SIG-M5 (cell line): ENCODE results near the gene HIPK2.

Experiments
- DNase-seq: peaks from one replicate; lab custom pipeline; 2025; lab: John Stamatoyannopoulos, UW

Gene HIPK2

DNA sequence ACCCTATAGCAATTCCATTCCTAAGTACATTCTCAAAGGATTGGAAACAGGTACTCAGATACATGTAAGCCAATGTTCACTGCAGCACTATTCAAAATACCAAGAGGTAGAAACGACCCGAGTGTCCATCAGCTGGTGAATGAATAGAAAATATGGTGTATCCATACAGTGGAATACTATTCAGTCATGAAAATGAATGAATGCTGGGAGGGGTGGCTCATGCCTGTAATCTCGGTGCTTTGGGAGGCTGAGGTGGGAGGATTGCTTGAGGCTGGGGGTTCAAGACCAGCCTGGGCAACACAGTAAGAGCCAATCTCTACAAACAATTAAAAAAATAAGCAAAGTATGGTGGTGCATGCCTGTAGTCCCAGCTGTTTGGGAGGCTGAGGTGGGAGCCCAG lies 191.5 kb downstream of the HIPK2 start:
- DNase-seq: no peak

DNA sequence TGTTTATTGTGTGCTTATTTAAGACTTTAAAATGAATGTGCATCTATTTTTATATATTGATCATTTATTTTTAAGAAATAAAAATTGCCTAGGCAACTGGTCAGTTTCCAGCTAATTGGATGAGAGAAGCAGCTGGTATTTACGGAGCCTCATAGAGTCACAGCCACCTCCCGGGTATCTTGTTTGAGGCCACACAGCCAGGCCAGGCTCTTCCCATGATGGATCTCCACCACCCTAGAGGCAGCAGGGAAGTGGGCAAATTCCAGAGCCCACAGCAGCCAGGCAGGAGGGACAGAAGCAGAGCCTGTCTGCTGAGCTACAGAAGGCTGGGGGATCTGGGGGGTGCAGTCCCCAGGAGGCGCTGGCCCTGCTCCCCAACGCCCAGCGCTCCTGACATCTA lies 192.8 kb downstream of the HIPK2 start:
- no peak for DNase-seq

DNA sequence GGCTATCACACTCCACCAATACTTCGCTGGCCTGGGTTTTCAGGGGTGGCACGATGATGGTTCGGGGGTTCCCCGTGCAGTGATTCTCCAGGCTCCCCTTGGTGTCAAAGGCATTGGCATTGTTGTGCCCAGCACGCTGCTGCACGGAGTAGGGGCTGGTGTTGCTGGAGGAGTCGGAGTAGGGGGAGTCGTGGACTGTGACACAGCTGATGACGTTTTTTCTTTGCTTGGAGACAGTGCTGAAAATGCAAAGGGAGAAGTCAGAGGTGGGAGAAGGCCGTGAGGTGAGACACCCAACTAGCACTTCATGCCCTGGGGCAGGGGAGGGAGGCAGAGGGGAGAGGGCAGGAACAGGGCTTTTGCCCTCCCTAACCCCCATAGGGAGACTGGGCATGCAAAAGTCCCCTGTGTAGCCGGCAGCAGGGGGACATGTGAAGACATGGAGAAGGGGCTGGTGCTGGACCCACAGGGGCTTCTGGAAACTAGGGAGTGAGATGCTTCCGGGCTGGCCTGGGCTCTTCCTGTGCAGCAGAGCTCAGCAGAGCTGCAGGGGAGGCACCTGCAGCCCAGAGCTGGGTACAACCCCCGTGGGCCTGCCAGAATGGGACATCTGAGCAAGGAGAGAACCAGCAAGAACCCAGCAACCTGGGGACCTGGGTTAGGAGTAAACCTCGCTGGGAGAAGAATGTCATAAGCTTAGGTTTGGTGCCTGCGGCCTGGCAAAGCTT lies 193.8 kb downstream of the HIPK2 start:
- no peak for DNase-seq

DNA sequence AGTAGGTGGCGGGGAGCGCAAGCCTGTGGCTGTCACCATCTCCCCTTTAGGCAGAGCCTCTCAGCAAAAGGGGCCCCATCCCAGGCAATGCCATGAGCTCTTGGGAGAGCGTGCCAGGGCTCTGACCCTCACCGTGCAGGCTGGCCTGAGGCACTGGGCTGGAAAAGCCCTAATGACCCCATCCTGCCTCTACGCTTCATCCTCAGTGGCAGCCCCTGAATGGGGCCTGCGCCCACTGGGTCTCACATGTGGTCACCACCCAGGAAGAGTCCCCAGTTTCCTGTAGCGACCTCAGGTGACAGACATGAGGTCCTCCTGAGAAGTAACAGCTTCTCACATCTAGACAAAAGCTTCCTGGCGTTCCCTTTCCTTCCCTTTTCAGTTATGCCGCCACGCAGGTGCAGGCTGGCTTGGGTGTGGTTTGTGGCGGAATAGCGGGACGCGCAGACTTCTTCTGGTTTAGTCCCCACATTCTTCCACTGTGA lies 195.1 kb downstream of the HIPK2 start:
- DNase-seq: no peak

DNA sequence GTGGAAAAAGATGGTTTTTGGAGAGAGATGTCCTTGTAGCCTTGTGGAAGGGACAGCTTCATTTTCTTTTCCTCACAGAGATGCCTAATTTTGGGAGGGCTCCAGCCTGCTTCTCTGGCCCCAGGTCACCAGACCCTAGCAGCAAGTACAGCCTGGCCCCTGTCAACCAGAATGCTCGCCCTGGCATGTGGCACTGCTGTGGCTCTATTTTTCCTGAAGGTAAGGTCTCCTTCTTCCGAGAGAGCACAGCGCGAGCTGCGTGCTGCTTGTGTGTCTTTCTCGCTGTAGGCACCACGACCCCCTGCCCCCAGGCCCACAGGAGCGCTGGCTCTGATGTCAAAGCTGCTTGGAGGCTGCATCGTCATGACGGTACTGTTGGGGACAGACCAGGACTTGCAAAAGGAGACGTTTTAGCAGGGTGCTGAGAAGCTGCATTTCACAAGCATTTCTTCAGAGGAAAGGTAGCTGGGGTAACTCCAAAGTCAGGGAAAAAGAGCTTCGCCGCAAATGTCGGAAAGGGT lies 195.6 kb downstream of the HIPK2 start:
- no peak for DNase-seq

DNA sequence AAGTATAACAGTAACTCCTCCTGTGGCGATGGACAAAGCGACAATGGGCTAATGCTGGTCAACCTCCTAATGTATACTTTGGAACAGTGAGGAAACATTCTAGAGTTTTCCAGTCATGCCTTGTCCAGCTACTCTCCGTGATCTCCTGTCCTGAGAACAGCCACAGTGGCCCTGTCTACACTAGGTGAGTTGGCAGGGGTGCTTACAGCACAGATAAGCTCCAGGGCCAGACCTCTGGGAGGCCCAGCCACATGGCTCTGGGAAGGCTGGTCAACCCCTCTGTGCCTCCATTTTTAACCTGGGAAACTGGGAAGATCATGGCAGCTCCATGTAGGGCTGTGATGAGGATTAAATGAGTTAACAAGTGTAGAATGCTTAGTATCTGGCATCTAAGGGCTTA lies 197.4 kb downstream of the HIPK2 start:
- no peak for DNase-seq

DNA sequence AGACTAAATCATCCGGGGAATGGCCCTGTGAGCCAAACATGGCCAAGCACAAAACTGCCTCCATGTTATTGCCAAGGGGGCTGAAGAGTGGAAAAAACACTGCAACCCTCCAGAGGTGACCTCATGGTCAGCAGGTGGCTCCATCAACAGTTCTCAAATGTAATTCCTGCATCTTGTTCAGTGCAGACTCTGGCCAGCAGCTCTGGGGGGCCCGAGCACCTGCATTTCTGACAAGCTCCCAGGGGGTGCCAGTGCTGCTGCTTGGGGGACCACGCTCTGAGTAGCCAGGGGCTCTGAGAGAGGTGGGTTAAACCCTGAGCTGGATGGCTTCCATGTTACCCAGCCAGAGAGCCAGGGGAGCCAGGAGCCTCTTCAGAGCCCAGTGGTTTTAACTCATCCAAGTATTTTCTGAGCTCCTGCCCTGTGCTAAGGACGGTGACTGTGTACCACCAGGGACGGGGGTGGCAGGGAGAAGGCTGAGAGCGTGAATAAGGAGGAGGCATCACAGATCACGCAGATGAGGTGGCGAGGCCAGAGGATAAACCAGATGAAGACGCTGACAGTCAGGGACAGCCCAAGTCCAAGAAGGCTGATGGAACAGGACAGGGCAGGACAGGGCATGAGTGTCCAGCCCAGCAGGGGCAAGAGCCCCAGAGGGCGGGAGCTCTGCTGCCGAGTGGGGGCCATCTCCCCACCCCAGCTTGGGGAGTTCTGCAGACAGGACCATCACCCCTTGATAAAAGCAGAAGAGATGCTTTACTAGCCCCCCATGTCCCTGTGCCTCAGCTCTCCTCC lies 201.4 kb downstream of the HIPK2 start:
- DNase-seq: no peak

DNA sequence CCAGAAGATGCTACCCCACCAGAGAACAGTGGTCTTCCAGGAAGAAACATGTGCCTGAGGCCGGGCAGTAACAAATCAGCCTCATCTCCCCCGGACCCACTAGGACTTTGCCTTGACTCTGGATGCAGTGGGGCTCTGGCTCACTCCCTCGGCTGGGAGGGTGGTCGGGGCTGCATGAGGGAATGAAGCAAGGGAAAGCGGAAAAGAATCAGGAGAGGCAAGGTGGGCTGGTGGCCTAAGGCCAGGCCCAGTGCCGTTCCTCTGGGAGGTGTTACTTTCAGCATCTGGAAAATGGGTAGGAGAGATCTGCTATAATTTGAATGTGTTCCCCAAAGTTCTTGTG lies 202.5 kb downstream of the HIPK2 start:
- no peak for DNase-seq

DNA sequence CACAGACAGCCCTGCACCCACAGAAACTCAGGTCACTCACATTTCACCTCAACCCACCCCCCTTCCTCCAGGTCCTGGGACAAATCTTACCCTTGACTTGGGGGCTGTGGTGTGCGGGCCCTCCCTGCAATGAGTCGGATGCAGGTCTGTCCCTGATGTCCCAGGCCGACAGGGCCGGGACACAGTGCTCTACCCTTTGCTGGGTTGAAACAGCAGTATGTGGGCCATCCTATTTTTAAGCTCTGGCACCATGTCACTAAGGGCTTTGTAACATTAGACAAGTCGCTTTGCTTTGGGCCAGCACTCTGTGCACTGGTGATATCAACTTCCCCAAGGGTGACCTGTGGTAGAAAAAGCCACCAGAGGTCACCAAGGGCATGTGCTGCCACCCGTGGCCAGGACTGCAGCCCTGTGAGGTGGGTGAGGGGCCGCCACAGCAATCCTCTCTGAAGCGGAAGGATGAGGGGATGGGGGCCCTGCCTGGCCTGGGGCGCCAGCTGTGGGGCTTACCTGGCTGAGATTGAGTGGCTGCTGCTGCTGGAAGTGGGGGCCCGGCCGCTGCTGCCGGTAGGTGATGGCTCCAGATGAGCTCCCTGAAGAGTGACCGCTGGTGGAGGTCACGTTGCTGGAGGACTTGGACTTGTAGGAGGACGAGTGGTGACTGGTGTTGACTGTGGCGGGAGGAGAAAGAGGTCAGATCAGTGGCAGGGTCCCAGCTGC lies 203.0 kb downstream of the HIPK2 start:
- no peak for DNase-seq

DNA sequence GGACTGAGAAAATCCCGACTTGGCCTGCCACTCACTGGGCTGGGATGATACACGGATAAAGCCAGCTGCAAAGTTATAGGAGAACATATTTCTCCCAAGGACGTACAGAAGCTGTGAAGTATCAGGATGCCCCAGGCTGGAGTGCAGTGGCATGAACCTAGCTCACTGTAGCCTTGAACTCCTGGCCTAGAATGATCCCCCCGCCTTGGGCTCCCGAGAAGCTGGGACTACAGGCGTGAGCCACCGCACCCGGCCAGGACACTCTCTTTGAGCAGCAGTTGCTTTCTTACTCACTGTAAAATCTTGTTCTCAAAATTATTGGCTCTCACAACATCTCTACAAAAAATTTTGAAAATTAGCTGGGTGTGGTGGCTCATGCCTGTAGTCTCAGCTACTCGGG lies 203.9 kb downstream of the HIPK2 start:
- no peak for DNase-seq

DNA sequence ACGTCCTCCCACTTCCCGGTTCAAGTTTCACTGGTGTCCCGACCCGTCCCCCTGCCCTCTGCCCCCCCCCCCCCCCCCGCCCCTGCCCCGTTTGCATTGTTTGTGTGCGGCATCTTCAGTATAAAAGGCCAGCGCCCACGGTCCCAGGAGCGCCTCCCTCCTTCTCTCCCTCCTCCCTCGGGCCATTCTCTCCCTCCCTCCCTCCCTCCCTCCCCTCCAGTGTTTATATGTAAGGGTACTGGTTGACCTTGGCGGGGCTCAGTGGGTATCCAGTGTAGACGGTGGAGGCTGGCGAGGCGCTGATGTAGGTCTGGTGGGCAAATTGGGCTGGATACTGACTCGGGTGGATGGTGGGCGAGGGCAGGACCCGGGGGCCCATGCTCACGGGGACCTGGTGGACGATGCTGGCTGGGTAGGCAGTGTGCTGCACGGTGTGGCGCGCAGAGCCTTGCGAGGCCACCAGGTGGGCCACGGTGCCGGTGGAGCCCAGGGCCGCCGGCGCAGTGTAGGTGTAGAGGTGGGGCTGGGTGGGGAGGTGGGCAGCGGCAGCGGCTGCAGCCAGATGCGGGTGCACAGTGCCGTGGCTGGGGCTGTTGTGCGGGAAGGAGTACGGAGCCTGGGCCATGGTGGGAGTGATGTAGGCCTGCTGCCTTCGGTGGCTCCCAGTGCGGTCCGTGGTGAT lies 205.0 kb downstream of the HIPK2 start:
- no peak for DNase-seq

DNA sequence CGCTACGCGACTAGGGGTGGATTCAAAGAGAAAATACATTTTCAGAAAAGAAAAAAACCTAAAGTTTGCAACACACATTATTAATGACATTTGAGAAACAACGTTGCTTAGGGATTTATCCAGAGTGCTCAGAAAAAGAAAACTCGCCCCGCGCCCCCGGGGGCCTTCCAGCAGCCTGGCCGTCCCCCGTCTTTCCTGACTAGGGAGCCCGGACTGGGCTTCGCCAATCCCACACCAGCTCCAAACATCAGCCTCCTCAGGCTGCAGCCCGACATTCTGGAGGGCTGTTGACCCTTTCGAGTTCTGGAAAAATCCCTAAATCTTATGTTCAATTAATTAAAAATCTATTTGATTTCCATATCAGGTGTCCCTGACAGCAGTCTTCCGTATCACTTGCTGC lies 205.7 kb downstream of the HIPK2 start:
- no peak for DNase-seq

DNA sequence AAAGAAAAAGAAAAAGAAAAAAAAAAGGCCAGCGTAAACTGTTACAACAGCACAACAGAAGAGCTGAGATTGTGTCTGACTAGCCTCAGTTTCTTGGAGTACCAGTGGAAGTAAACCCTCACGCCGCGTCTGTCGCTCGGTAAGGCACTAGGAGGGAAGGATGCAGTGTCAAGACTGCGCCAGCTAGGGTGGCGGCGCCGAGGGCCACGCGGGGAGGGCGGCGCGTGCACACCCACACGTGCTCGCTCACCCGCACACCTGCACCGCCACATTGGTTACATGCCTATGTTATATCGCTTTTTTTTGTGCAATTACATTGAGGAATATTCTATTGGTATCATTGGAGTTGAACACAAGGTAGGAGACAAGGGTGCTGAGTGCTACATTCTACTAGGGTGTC lies 206.1 kb downstream of the HIPK2 start:
- DNase-seq: no peak

DNA sequence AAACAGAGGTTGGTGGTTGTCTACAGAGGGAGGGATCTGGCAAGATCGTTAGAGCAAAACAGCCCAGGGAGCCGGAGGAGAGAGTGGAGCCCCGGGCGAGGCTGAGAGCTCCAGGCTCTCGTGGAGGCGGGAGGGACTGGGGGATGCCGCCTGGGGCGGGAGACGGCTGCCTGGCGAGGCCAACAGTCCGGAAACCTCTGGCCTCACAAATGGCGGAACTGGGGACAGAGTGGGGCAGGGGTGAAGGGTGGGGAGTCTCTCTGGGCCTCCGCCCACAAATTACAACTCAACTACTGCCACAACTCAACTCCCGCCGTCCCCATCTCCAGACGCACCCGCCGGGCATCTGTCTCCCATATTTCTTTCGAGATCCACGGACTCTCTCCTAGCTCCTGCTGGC lies 206.6 kb downstream of the HIPK2 start:
- DNase-seq: no peak

DNA sequence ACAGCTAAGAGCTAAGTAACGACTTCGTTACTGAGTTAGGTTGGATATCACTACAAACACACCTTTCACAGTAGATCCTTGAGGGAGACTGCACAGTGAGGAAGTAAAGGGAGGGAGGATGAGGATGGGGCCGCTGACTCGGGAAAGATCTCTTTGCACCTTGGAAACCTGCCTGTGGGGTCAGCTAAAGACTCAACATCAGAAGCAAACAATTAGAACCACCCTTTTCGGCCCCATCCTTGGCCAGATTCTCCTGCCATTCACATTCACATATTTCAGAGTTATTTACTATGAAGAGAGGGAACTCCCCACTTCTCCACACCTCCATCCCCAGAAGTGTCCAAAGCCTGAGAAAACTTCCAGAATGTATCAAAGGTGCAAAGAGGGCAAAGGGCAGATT lies 207.2 kb downstream of the HIPK2 start:
- DNase-seq: no peak

DNA sequence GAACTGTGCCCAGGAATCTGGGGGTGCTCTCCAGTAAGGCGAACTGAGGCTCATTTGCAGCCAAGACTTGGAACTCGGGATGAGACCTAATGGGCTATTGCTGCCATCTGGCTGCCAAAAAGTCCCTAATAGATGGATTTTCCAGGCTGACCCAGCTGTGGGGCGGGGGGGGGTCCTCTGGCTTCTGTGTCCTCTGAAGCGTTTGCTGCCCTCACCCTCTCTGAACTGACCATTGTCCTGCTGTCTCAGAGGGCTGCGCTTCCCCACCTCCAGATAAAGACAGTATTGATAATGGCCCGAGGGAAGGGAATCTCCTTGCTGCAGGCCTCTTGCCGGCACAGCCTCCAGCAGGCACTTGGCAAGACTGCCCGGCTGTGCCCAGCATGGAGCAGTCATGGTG lies 207.7 kb downstream of the HIPK2 start:
- DNase-seq: no peak

DNA sequence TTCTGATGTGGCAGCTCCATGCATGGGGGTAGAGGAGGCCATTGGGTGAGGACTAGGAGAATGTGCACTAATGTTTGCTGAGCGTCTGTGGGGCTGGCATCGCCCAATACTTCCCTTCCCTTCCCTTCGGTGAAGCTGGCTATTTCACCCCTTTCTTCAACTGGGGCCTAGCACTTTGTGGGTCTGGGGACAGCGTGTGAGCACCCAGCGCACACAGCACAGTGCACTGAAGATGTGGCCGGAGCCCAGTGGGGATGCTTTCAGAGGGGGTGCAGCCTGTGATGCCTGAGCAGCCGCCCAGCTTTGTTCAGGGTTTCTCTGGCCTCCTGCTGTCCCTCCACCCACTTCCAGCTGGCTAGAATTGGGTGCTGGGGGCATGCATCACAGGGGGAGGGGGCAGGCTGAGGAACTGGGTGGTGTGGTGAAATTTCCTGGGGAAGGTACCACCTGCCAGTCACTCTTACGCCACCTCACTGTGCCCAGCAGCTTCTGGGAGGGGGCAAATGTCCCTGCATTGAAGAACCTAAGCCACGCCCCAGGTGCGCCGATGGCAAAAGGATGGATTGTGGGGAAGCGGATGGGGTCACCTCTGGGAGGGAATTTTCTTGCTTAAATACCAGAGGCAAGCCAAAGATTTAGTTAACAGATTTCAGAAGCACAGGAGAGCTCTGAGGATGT lies 208.8 kb downstream of the HIPK2 start:
- no peak for DNase-seq

DNA sequence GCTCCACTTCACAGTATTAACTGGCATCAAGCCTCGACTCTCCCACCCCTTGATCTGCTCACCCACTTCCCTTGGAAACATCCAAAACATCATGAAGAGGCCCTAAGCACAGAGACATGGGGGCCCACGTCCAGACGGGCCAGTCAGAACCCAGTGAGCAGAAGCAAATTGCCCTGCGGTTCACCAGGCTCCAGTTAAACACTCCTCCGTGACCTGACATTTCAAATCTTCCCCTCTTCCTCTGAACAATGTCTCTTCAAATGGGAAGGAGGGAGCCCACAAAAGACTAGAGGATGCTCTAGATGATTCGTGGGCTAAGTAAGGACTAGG lies 209.5 kb downstream of the HIPK2 start:
- DNase-seq: no peak

DNA sequence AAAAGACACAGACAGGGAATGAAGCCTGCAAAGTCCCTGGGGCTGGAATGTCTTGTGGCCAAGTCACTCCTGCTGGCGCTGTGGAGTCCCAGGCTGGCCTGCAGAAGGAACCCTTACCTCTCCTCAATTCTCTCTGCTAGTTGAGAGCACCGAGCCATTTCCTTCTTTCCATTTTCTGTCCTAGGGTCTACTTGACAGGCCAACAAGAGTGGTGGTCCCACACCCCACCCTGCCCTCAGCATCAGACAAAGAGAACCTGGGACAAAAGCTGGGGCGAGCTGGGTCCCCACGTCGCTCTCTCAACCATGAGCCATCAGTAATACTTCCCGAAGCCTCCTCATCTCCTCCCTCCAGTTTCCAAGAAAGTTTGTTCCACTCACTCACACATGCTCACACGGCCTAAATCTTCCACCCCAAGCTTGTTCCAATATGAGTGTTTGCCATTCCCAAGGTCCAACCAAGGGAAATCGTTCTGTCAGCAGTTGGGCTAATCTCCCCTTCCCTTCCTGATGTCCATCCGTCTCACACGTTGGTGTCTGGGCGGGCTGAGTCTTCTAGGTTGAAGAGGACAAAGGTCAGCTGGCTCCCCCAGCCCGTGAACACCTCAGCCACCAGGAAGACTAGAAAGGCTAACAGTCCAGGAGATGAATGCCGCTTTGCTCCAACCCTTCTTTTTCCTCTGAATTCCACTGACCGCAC lies 210.0 kb downstream of the HIPK2 start:
- DNase-seq: no peak

DNA sequence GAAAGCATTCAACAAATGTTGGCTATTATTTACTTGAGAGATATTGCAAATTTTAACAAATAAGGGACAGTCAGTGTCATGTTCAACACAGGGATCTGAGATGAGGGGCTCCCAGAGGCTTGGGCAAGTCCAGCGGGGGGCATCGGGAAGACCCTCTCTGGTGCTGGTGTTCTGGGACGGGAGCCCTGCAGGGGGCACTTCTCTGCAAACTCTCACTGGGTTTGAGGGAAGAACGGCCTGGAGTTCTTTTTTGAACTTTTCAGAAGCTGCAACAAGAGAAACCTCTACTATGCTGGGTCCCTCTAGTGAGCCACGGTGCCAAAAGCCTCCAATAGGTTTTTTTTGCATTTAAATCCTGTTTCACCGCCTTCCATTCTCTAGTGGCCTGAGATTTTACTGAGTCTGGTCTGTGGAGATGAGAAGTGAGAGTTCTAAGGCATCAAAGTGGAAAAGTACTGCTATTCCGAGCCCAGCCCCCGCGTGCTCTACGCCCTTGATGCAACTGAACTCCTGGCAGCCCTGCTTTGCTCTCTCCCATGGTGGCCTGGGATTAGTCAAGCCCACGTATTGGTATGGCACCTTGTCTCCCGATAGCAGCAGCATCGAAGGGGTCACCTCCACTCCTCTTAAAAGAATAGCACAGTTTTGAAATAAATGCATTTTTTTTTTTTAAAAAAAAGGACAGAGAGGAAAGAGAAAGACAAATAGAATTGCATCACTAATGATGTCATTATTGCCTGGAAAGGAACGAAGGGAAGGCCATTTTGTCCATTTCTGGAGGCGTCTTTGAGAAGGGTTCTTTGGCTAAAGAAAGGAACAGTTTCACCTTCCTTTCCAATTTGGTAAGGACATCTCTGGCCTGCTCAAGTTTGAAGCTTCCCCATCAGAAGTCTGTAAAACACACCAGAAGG lies 210.8 kb downstream of the HIPK2 start:
- no peak for DNase-seq
